ENCODE measurements around the gene NLRP3.

- TF ChIP-seq CTCF (IDR thresholded peaks at IDR 0.05; ENCODE audit: low read depth, low read length, missing input control) (no peak), TAF1 (conservative IDR thresholded peaks at IDR 0.05) (no peak), RAD21 (IDR thresholded peaks at IDR 0.05) (no peak)
- TF ChIP-seq, protein P1, sequence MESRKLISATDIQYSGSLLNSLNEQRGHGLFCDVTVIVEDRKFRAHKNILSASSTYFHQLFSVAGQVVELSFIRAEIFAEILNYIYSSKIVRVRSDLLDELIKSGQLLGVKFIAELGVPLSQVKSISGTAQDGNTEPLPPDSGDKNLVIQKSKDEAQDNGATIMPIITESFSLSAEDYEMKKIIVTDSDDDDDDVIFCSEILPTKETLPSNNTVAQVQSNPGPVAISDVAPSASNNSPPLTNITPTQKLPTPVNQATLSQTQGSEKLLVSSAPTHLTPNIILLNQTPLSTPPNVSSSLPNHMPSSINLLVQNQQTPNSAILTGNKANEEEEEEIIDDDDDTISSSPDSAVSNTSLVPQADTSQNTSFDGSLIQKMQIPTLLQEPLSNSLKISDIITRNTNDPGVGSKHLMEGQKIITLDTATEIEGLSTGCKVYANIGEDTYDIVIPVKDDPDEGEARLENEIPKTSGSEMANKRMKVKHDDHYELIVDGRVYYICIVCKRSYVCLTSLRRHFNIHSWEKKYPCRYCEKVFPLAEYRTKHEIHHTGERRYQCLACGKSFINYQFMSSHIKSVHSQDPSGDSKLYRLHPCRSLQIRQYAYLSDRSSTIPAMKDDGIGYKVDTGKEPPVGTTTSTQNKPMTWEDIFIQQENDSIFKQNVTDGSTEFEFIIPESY (IDR thresholded peaks at IDR 0.05): no peak
Observed at GRCh38 chr1:247448107-247448791, 32.3 kb downstream of the NLRP3 start.
